ENCODE results near the gene CALHM5.

- TF ChIP-seq CTCF (IDR thresholded peaks at IDR 0.05) (no peak), POLR2A (IDR thresholded peaks at IDR 0.05) (no peak), EP300 (IDR thresholded peaks at IDR 0.05; ENCODE audit: low read depth) (no peak), POLR2AphosphoS5 (IDR thresholded peaks at IDR 0.05) (no peak)
Measured at GRCh38 chr6:116467096-116467495, 44.3 kb upstream of the CALHM5 start.
